ENCODE data around the gene MEGF8. TPM values are rescaled to one million over a fixed set of nuclear protein-coding genes. Genes with fewer than 3 reads are reported as not detected.

MEGF8 gene
- total and polyA plus RNA-seq, 10 of the 15 experiments (the other 5 are each of a cell fraction or from before 2014, with no cell fraction given): 0.43 to 12.8 (median 2.7) TPM

DNA sequence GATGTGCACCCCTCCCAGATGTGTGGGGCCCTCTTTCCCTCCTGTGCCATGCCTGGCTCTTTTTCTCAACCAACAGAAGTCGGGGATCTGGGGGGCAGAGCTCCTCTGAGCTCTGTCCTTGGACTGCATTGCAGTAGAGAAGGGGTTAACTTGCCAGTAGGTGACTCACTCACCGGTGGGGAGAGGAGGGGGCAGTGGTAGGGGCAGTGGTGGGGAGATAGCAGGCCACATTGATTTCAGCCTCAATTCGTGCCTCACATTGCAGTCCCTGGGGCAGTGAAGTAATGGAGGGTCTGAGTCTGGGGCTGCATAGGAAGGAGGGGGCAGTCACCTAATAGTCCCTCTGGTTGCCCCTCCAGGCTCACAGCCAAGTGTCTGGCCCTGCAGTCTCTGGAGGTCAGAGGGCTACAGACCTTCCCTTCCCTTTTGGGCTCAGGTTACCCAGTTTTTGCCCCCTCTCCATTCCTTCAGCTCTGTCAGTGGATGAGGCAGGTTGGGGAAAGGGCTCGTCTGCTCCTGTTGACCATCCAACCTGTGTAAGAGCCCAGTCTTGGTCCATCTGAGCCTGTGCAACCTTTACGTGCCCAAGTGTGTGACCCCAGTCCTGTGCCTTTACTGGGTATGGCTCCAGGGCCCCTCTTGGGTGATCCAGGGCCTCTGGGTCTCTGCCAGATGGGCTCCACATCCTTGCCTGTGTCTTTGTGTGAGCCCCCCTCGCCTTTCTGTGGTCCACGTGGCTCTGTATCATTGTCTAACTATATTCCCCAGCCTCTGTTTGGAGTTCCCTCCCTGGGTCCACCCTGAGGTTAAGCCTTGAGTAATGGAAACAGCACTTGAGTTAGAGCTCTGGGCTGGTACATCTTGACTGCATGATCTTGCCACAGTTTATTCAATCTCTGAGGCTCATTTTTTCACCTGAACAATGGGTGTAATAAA lies 43.3 kb upstream of the MEGF8 start:
- Histone ChIP-seq H3K79me2 (ENCODE audit: control insufficient read depth, insufficient read depth, low read length) (peaks cover 36% of the 10 kb centered on the region), H3K27ac (ENCODE audit: control insufficient read depth, insufficient read depth) (peak overlapping the region; percentile 45), H3K27me3 (replicated peaks in 1 of 2; ENCODE audit: control insufficient read depth in 2 of 2, insufficient read depth in 2 of 2, low read length in 1 of 2) (no peaks in the 10 kb centered on the region), H3K9ac (ENCODE audit: control insufficient read depth, insufficient read depth, low read length) (peak overlapping the region; percentile 59), H2AFZ (ENCODE audit: control insufficient read depth, low read depth, low read length) (no peak overlapping the region), H3K36me3 (ENCODE audit: control insufficient read depth in 2 of 2, insufficient read depth in 2 of 2, low read length in 1 of 2) (no peaks in the 10 kb centered on the region; a peak in 2 of 4 replicates), H3K4me1 (ENCODE audit: control insufficient read depth, insufficient read depth, low read length) (peaks cover 50% of the 10 kb centered on the region), H3K9me3 (replicated peaks; ENCODE audit: control insufficient read depth, insufficient read depth, low read length) (no peaks in the 10 kb centered on the region), H4K20me1 (ENCODE audit: control insufficient read depth, insufficient read depth) (no peaks in the 10 kb centered on the region; the same call in 1 of the 2 replicates), H3K4me3 (peak overlapping the region; percentile 64; the same call in 1 of the 2 replicates), H3K4me2 (ENCODE audit: control insufficient read depth, insufficient read depth) (peak overlapping the region; percentile 97)
- FAIRE-seq (no peak), DNase-seq (ENCODE audit: low read depth, low spot score) (no peak), ATAC-seq (no peak)
- CTCF ChIA-PET: interaction anchor here (0.7 to 6.7 kb wide), 7 partner anchors 14 to 168 kb away, joined by 3 to 111 read pairs (median 4); partner anchors contain the start of gene GSK3A
- WGBS (ENCODE audit: insufficient coverage, insufficient replicate concordance, low lambda C conversion rate, missing lambda C conversion rate): 41% methylated on average over 7 of the region's 7 CpGs
- no peak for TF ChIP-seq ZNF217 (IDR thresholded peaks at IDR 0.05)
- TF ChIP-seq POLR2A (IDR thresholded peaks at IDR 0.05; ENCODE audit: low read depth, low read length): peak; percentile 35
- in situ Hi-C loops (cut with MboI): no loop called here
- SMC1A ChIA-PET (ENCODE audit: uncharacterized antibody, unreplicated experiment): interaction anchor here (0.6 to 1.5 kb wide), 8 partner anchors 14 to 153 kb away, joined by 3 to 5 read pairs (median 4); partner anchors contain the start of gene GSK3A
- no TSS peak for BruUV-seq (replicated peaks)
- POLR2A ChIA-PET: interaction anchor here (0.6 to 5.1 kb wide), 12 partner anchors 12 to 168 kb away, joined by 3 to 51 read pairs (median 3); partner anchors contain the start of genes GSK3A and POU2F2
- RAD21 ChIA-PET (ENCODE audit: unreplicated experiment): interaction anchor here (0.6 to 5.5 kb wide), 9 partner anchors 12 to 181 kb away, joined by 3 to 82 read pairs (median 3); partner anchors contain the start of genes GSK3A, PAFAH1B3 and POU2F2
- intact Hi-C loops (cut with micrococcal nuclease; ENCODE audit: unreplicated experiment): loop anchor here (2.0 to 5.0 kb wide), 6 partner anchors 13 to 175 kb away; partner anchors contain the start of genes CIC, POU2F2 and ZNF526

GRCh38 chr19:42282819-42283187 lies 42.6 kb upstream of the MEGF8 start:
- ChIA-PET POLR2A (interaction anchor here (0.5 to 5.1 kb wide), 10 partner anchors 12 to 169 kb away, joined by 3 to 51 read pairs (median 3); partner anchors contain the start of genes GSK3A and POU2F2), CTCF (interaction anchor here (0.6 to 6.7 kb wide), 8 partner anchors 14 to 169 kb away, joined by 3 to 111 read pairs (median 4); partner anchors contain the start of gene GSK3A), RAD21 (ENCODE audit: unreplicated experiment) (interaction anchor here (0.6 to 5.5 kb wide), 6 partner anchors 38 to 182 kb away, joined by 3 to 82 read pairs (median 4); partner anchors contain the start of genes GSK3A and POU2F2), SMC1A (ENCODE audit: uncharacterized antibody, unreplicated experiment) (interaction anchor here (0.6 to 1.5 kb wide), 4 partner anchors 14 to 154 kb away, joined by 3 to 5 read pairs (median 4); no protein-coding TSS in a partner anchor)
- FAIRE-seq (no peak), DNase-seq (ENCODE audit: low read depth, low spot score) (no peak), ATAC-seq (no peak; the same call in 2 of the 3 replicates)
- intact Hi-C loops (cut with micrococcal nuclease; ENCODE audit: unreplicated experiment): loop anchor here (2.0 to 5.0 kb wide), 4 partner anchors 14 to 176 kb away; partner anchors contain the start of genes CIC and POU2F2
- peaks cover 0 to 5% of the 10 kb centered on the region in 2 experiments; a peak in 3 of 4 replicates for H3K36me3 ChIP-seq (ENCODE audit: control insufficient read depth in 2 of 2, insufficient read depth in 2 of 2, low read length in 1 of 2)
- H3K4me1 ChIP-seq (ENCODE audit: control insufficient read depth, insufficient read depth, low read length): peaks cover 50% of the 10 kb centered on the region
- H4K20me1 ChIP-seq (ENCODE audit: control insufficient read depth, insufficient read depth): no peaks in the 10 kb centered on the region; the same call in 1 of the 2 replicates
- H3K4me2 ChIP-seq (ENCODE audit: control insufficient read depth, insufficient read depth): peak overlapping the region; percentile 97
- in situ Hi-C loops (cut with MboI): no loop called here
- H2AFZ ChIP-seq (ENCODE audit: control insufficient read depth, low read depth, low read length): no peak overlapping the region
- no peaks in the 10 kb centered on the region for H3K27me3 ChIP-seq (replicated peaks in 1 of 2; ENCODE audit: control insufficient read depth in 2 of 2, insufficient read depth in 2 of 2, low read length in 1 of 2)
- H3K9me3 ChIP-seq (replicated peaks; ENCODE audit: control insufficient read depth, insufficient read depth, low read length): no peaks in the 10 kb centered on the region
- peaks cover 36% of the 10 kb centered on the region for H3K79me2 ChIP-seq (ENCODE audit: control insufficient read depth, insufficient read depth, low read length)
- no peak overlapping the region; the same call in 1 of the 2 replicates for H3K9ac ChIP-seq (ENCODE audit: control insufficient read depth, insufficient read depth, low read length)
- peak overlapping the region; percentile 61 for H3K4me3 ChIP-seq
- no TSS peak for BruUV-seq (replicated peaks)
- WGBS (ENCODE audit: insufficient coverage, insufficient replicate concordance, low lambda C conversion rate, missing lambda C conversion rate): 24% methylated on average over 4 of the region's 4 CpGs
- peak overlapping the region; percentile 72 for H3K27ac ChIP-seq (ENCODE audit: control insufficient read depth, insufficient read depth)
- TF ChIP-seq MEF2A (IDR thresholded peaks at IDR 0.05; ENCODE audit: insufficient read depth, low read depth, low read length) (no peak), ZNF622 (IDR thresholded peaks at IDR 0.05) (no peak), CREM (IDR thresholded peaks at IDR 0.05; ENCODE audit: low read depth) (no peak), CREB1 (IDR thresholded peaks at IDR 0.05; ENCODE audit: low read depth) (no peak), TBL1XR1 (IDR thresholded peaks at IDR 0.05; ENCODE audit: low read depth, low read length) (no peak), CEBPB (IDR thresholded peaks at IDR 0.05; ENCODE audit: borderline replicate concordance in 1 of 2, low read depth in 2 of 2, low read length in 2 of 2) (no peak)
- TF ChIP-seq, protein P1, sequence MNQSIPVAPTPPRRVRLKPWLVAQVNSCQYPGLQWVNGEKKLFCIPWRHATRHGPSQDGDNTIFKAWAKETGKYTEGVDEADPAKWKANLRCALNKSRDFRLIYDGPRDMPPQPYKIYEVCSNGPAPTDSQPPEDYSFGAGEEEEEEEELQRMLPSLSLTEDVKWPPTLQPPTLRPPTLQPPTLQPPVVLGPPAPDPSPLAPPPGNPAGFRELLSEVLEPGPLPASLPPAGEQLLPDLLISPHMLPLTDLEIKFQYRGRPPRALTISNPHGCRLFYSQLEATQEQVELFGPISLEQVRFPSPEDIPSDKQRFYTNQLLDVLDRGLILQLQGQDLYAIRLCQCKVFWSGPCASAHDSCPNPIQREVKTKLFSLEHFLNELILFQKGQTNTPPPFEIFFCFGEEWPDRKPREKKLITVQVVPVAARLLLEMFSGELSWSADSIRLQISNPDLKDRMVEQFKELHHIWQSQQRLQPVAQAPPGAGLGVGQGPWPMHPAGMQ (IDR thresholded peaks at IDR 0.05; ENCODE audit: borderline replicate concordance): no peak
- TF ChIP-seq, protein P2, sequence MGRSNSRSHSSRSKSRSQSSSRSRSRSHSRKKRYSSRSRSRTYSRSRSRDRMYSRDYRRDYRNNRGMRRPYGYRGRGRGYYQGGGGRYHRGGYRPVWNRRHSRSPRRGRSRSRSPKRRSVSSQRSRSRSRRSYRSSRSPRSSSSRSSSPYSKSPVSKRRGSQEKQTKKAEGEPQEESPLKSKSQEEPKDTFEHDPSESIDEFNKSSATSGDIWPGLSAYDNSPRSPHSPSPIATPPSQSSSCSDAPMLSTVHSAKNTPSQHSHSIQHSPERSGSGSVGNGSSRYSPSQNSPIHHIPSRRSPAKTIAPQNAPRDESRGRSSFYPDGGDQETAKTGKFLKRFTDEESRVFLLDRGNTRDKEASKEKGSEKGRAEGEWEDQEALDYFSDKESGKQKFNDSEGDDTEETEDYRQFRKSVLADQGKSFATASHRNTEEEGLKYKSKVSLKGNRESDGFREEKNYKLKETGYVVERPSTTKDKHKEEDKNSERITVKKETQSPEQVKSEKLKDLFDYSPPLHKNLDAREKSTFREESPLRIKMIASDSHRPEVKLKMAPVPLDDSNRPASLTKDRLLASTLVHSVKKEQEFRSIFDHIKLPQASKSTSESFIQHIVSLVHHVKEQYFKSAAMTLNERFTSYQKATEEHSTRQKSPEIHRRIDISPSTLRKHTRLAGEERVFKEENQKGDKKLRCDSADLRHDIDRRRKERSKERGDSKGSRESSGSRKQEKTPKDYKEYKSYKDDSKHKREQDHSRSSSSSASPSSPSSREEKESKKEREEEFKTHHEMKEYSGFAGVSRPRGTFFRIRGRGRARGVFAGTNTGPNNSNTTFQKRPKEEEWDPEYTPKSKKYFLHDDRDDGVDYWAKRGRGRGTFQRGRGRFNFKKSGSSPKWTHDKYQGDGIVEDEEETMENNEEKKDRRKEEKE (IDR thresholded peaks at IDR 0.05): no peak

Data from GM12878 (cell line).